Stimulated activated CD8-positive, alpha-beta memory T cell treated with anti-CD3 and anti-CD28 coated beads, Interleukin-7, amount 100 ng/mL, for 4 hours (primary cell): ENCODE measurements around the gene VSTM5.
"Not testable (repeated sequence)": the region's sequence is repeated elsewhere in the genome, so short reads cannot be mapped to it uniquely, and the experiment has no call there.

Experiments used
- DNase-seq, 2 donors: peaks; one replicate each; pipeline ENCODE4 v3.0.0-alpha.2; 2020; ENCODE audit warnings: low read depth in 2 of 2

The VSTM5 gene

GRCh38 chr11:93796441-93797231, 53.8 kb downstream of the VSTM5 start:
- no peak for DNase-seq

DNA sequence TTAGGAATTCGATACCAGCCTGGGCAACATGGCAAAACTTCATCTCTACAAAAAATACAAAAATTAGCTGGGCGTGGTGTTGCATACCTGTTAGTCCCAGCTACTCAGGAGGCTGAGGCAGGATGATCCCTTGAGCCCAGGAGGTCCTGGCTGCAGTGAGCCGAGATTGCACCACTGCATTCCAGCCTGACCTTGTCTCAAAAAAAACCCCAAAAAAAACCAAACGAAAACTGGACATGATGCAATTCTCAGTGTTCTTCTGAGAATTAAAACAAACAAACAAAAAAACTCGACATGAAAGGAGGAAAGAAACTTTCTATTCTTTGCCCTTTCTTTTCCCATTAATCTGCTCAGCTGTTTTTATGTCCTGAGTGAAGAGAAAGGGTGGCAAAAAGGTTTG, 58.9 kb downstream of the VSTM5 start:
- DNase-seq: no peak

GRCh38 chr11:93784935-93785360, 65.5 kb downstream of the VSTM5 start:
- DNase-seq: no peak

- peak; percentile 83 to 84 for DNase-seq
These were observed 66.1 kb downstream of the VSTM5 start, which contains the start of gene MED17 for GRCh38 chr11:93784145-93784934. Gene MED17 (plus strand): TSS chr11:93784282. CDS start chr11:93784514, 232 bp downstream.

DNA sequence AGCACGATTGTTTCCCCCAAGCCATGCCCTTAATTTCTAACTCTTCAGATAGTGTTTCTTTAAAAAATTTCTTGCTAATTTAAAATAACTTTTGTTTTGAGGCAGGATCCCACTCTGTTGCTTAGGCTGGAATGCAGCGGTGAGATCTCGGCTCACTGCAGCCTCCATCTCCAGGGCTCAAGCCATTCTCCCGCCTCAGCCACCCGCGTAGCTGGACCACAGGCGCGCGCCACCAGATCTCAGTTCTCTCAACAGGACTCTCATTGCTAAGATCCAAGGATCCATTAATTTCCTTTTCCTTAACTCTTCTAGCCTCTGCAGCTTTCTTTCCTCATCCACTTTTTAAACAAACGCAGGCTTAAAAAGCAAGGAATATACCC, 66.7 kb downstream of the VSTM5 start:
- no peak for DNase-seq

DNA sequence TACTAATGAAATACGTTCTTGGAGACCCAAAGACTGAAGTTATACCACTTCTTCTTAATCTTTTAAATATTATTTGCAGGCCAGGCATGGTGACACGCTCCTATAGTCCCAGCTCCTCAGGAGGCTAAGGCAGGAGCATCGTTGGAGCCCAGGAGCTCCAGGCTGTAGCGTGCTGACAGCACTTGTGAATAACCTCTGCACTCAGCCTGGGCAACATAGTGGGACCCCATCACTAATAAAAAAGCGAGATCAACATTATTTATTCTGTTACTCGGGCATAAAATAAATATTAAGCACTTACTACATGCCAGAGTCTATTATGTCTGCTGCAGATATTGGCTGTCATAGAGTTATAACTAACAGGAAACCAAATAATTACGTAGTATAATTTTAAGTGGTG, 67.1 kb downstream of the VSTM5 start:
- DNase-seq: no peak

GRCh38 chr11:93775289-93775688, 75.1 kb downstream of the VSTM5 start:
- no peak for DNase-seq

DNA sequence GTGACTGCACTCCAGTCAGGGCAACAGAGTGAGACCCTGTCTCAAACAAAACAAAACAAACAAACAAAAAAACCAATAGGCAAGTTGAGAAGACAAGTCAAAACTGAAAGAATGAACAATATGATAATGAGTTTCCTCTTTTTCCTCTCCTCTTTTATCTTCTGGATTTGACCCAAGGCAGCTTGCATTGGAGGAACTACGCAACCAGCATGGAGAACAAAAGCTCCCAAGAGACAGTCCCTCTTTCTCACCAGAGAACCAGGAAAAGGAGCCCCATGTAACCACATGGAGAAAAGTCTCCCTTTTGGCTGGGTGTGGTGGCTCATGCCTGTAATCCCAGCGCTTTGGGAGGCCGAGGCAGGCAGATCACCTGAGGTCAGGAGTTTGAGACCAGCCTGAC, 75.9 kb downstream of the VSTM5 start:
- DNase-seq: not testable (repeated sequence)

- no peak for DNase-seq
These were observed 76.7 kb downstream of the VSTM5 start for GRCh38 chr11:93773601-93774200.

DNA sequence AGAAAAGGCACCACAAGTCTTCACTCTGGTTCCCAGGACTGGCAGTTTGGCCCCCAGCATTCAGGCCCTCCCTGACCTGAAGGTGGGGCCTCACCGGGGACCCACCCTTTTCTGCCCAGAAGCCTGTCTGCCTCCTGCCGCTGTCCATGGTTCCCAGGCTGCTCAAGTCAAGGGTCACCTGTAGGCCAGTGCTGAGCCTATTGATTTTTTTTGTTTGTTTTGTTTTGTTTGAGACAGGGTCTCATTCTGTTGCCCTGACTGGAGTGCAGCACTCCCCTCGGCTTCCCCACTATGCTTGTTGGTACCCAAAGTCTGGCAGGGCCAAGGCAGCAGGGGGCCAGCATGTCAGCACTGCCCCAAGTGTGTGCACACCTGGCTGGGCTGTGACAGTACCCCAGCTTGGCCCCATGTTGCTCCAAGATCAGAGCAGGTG, 77.4 kb downstream of the VSTM5 start:
- DNase-seq: no peak

GRCh38 chr11:93772123-93772522, 78.3 kb downstream of the VSTM5 start:
- no peak for DNase-seq

GRCh38 chr11:93770160-93770559, 80.3 kb downstream of the VSTM5 start:
- no peak for DNase-seq
